Panc1 (cell line): ENCODE data around the gene INCENP. TPM values are rescaled to one million over a fixed set of nuclear protein-coding genes. Genes with fewer than 3 reads are reported as not detected.

Experiments used
- ATAC-seq: fragments of 200-7000 bp; cut with Tn5 transposase; 2 replicates; pipeline ENCODE4 v1.9.1; 2020; ENCODE audit warnings: mild to moderate bottlenecking, moderate library complexity
- BruUV-seq: library from RNA; stranded (reverse); fragments of 400-500 nt; replicated peaks from 2 replicates; lab custom pipeline; 2021; lab: Mats Ljungman, UMichigan
- CTCF ChIA-PET: fragments of 300-600 bp; sonication (Branson Sonifier 250); formaldehyde crosslinking; loops from one replicate; lab custom pipeline; 2022; ENCODE audit warnings: antibody characterized with exemption; lab: Charles Lee
- POLR2A ChIA-PET: fragments of 300-600 bp; sonication (Branson Sonifier 250); formaldehyde crosslinking; loops from one replicate; lab custom pipeline; 2022; ENCODE audit warnings: antibody characterized with exemption; lab: Charles Lee
- DNase-seq: peaks from one replicate; pipeline ENCODE4 v3.0.0-alpha.2; 2010; ENCODE audit warnings: low read depth, low spot score
- H3K27ac ChIP-seq: 2 replicates; pipeline ENCODE4 v1.5.1; 2011; ENCODE audit warnings: mild to moderate bottlenecking, low read length, inconsistent platforms
- H3K27me3 ChIP-seq: fragments of 200-500 bp; sonication (Bioruptor generic); 2 replicates; pipeline ENCODE4 v1.6.0; 2014; ENCODE audit warnings: low read length, inconsistent platforms; ENCODE audit not compliant: control insufficient read depth, insufficient read depth
- H3K36me3 ChIP-seq: fragments of 200-500 bp; sonication (Bioruptor generic); 2 replicates; pipeline ENCODE4 v1.5.1; 2014; ENCODE audit warnings: inconsistent platforms, mild to moderate bottlenecking, low read length, moderate library complexity; ENCODE audit not compliant: control insufficient read depth, insufficient read depth
- H3K4me1 ChIP-seq: 2 replicates; pipeline ENCODE4 v1.5.1; 2011; ENCODE audit warnings: inconsistent platforms, mild to moderate bottlenecking, low read length, moderate library complexity; ENCODE audit not compliant: control insufficient read depth, insufficient read depth
- H3K4me3 ChIP-seq, 2 experiments: 2 replicates each; pipeline ENCODE4 v1.5.1; 2011 to 2012; ENCODE audit warnings: low read depth in 2 of 2, low read length in 2 of 2, mild to moderate bottlenecking in 2 of 2, inconsistent platforms in 1 of 2, moderate library complexity in 1 of 2
- H3K9me3 ChIP-seq: fragments of 200-500 bp; sonication (Bioruptor generic); 2 replicates; pipeline ENCODE4 v1.5.1; 2014; ENCODE audit warnings: low read depth, mild to moderate bottlenecking, inconsistent platforms, low read length, moderate library complexity; ENCODE audit not compliant: control insufficient read depth, insufficient read depth
- SIN3A ChIP-seq: IDR thresholded peaks from 2 replicates; pipeline ENCODE4 v1.6.1; 2012; ENCODE audit warnings: low read depth, mild to moderate bottlenecking, low read length, moderate library complexity, borderline replicate concordance; ENCODE audit not compliant: insufficient read depth
- in situ Hi-C: cut with HindIII; loops from 2 replicates; pipeline ENCODE4 v1.10.0; 2016; ENCODE audit warnings: low sequenced_read_pairs, low pct_unique_long_range_greater_than_20kb
- intact Hi-C: fragments of 100-400 bp; cut with micrococcal nuclease; formaldehyde crosslinking; loops from one replicate; pipeline ENCODE4 v1.10.0; 2022; ENCODE audit not compliant: unreplicated experiment
- total RNA-seq: library from RNA; stranded (reverse); gene quantifications from one replicate; pipeline ENCODE4 v1.2.1, GENCODE V29; 2021; ENCODE audit not compliant: unreplicated experiment

INCENP gene
- total RNA-seq, 1 experiment from 2014 or later, result 81.5 TPM

- H3K27ac ChIP-seq, result no peak overlapping the region
- CTCF ChIA-PET, result no interaction called here
- ATAC-seq (no peak), DNase-seq (no peak)
- H3K27me3 ChIP-seq, result peaks cover 14% of the 10 kb centered on the region
- no peak for TF ChIP-seq SIN3A
- no peaks in the 10 kb centered on the region for H3K9me3 ChIP-seq
- POLR2A ChIA-PET, result no interaction called here
- H3K4me3 ChIP-seq, result no peak overlapping the region
- no TSS peak for BruUV-seq
- H3K36me3 ChIP-seq, result no peaks in the 10 kb centered on the region
- intact Hi-C loops, result no loop called here
- in situ Hi-C loops, result no loop called here
- no peaks in the 10 kb centered on the region for H3K4me1 ChIP-seq
Measured at GRCh38 chr11:62201376-62201775, 77.6 kb downstream of the INCENP start.

Other genes starting within 250 kb of the INCENP start
- gene FADS3, start 232.5 kb upstream of the INCENP start, total RNA-seq, result 22.6 TPM
- 8.9 TPM for gene RAB3IL1, start 206.4 kb upstream of the INCENP start, total RNA-seq
- 0.13 TPM for gene BEST1, start 173.7 kb upstream of the INCENP start, total RNA-seq
- 2,322 TPM for gene FTH1, start 156.4 kb upstream of the INCENP start, total RNA-seq
- not detected for gene SCGB1D1, start 66.2 kb downstream of the INCENP start, total RNA-seq
- gene SCGB2A1, start 84.7 kb downstream of the INCENP start, total RNA-seq, result not detected
- 0.85 TPM for gene SCGB1D2, start 118.2 kb downstream of the INCENP start, total RNA-seq
- not detected for gene SCGB2A2, start 146.1 kb downstream of the INCENP start, total RNA-seq
- not detected for gene SCGB1D4, start 175.1 kb downstream of the INCENP start, total RNA-seq
- gene ASRGL1, start 213.4 kb downstream of the INCENP start, total RNA-seq, result 43.2 TPM